GM23248 (cell line): ENCODE data around the gene DOK1. TPM values are rescaled to one million over a fixed set of nuclear protein-coding genes. Genes with fewer than 3 reads are reported as not detected.

Source experiments
- DNase-seq: peaks from one replicate; pipeline ENCODE4 v3.0.0-alpha.2; 2015
- H2AFZ ChIP-seq: fragments of 200-600 bp; sonication (generic); 2 replicates; pipeline ENCODE4 v1.6.1; 2016; ENCODE audit warnings: antibody characterized with exemption
- H3F3A ChIP-seq: fragments of 200-600 bp; sonication (generic); 2 replicates; pipeline ENCODE4 v1.6.1; 2016; ENCODE audit warnings: mild to moderate bottlenecking, antibody characterized with exemption, mixed run types; ENCODE audit not compliant: insufficient read depth
- H3K27ac ChIP-seq: fragments of 200-600 bp; sonication (generic); 2 replicates; pipeline ENCODE4 v1.5.1; 2016; ENCODE audit warnings: mild to moderate bottlenecking
- H3K27me3 ChIP-seq: fragments of 200-600 bp; sonication (generic); replicated peaks from 2 replicates; pipeline ENCODE4 v1.6.1; 2016; ENCODE audit warnings: mild to moderate bottlenecking; ENCODE audit not compliant: insufficient read depth
- H3K36me3 ChIP-seq: fragments of 200-600 bp; sonication (generic); 2 replicates; pipeline ENCODE4 v1.6.1; 2016; ENCODE audit warnings: low read depth, mild to moderate bottlenecking
- H3K4me1 ChIP-seq: fragments of 200-600 bp; sonication (generic); 2 replicates; pipeline ENCODE4 v1.6.1; 2016; ENCODE audit warnings: mild to moderate bottlenecking; ENCODE audit not compliant: insufficient read depth
- H3K4me2 ChIP-seq: fragments of 200-600 bp; sonication (generic); one replicate; pipeline ENCODE4 v1.6.1; 2016; ENCODE audit warnings: mild to moderate bottlenecking; ENCODE audit not compliant: unreplicated experiment
- H3K4me3 ChIP-seq: fragments of 200-600 bp; sonication (generic); 2 replicates; pipeline ENCODE4 v1.5.1; 2016; ENCODE audit warnings: mild to moderate bottlenecking
- H3K79me2 ChIP-seq: fragments of 200-600 bp; sonication (generic); 2 replicates; pipeline ENCODE4 v1.6.1; 2016; ENCODE audit warnings: mild to moderate bottlenecking; ENCODE audit not compliant: insufficient read depth
- H3K9ac ChIP-seq: fragments of 200-600 bp; sonication (generic); 2 replicates; pipeline ENCODE4 v1.6.1; 2016; ENCODE audit warnings: mild to moderate bottlenecking
- H3K9me2 ChIP-seq: fragments of 200-600 bp; sonication (generic); 2 replicates; pipeline ENCODE4 v1.6.1; 2016; ENCODE audit warnings: mixed run types, mild to moderate bottlenecking, moderate library complexity; ENCODE audit not compliant: insufficient read depth
- H3K9me3 ChIP-seq: fragments of 200-600 bp; sonication (generic); one replicate; pipeline ENCODE4 v1.6.1; 2017; ENCODE audit warnings: low read depth
- H4K20me1 ChIP-seq: fragments of 200-600 bp; sonication (generic); 2 replicates; pipeline ENCODE4 v1.6.0; 2016; ENCODE audit not compliant: insufficient read depth
- EZH2 ChIP-seq: fragments of 200-600 bp; sonication (generic); IDR thresholded peaks from 2 replicates; pipeline ENCODE4 v1.6.1; 2018; ENCODE audit warnings: antibody characterized with exemption, mild to moderate bottlenecking; ENCODE audit not compliant: insufficient read depth, poor library complexity, severe bottlenecking
- EZH2phosphoT487 ChIP-seq: fragments of 200-600 bp; sonication (generic); IDR thresholded peaks from 2 replicates; pipeline ENCODE4 v1.6.1; 2018; ENCODE audit warnings: antibody characterized with exemption, moderate library complexity, mild to moderate bottlenecking, low read depth; ENCODE audit not compliant: insufficient read depth
- WGBS, 2 experiments: methylation state at CpG; one replicate each; pipeline ENCODE4 v1.1.6; 2015 to 2017; ENCODE audit warnings: low lambda C conversion rate in 2 of 2, low coverage in 1 of 2; ENCODE audit errors: missing lambda C conversion rate in 2 of 2; 5-methylcytosine and 5-hydroxymethylcytosine counted together
- in situ Hi-C: fragments of 300-500 bp; cut with MboI; formaldehyde crosslinking; loops from 2 replicates; pipeline ENCODE4 v1.15.0; 2020
- polyA plus RNA-seq: library from polyadenylated mRNA; unstranded; fragments of >200 nt; fragmentation: Nextera tagmentation; extraction: Ambion mirVana; gene quantifications from 2 replicates; pipeline ENCODE4 v1.2.1, GENCODE V29; 2016
- total RNA-seq: library from RNA; depleted of rRNA; stranded (reverse); fragments of >200 nt; shearing (Covaris generic); gene quantifications from 2 replicates; pipeline ENCODE4 v1.2.3, GENCODE V29; 2014

Gene DOK1
- total and polyA plus RNA-seq, 2 experiments from 2014 or later = 32.2 to 32.6 TPM

DNA sequence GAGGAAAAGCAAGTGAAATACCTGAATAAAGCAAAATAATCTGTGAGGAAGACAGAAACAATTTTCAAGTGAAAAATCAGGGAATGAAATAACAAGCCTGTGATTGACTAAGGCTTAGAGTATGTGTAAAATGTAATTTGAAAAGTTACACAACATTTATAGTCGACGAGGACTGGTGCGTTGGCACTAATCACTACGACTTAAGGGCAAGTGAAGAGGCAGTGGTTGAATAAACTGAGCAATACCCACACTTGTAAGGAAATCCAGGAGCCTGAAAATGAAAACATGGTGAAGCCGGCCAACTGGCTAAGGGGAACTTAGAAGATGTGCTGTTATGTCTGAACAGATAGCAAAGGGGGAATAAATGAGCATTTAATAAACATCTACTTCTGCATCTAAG, 13.4 kb downstream of the DOK1 start:
- Histone ChIP-seq H4K20me1 (no peaks in the 10 kb centered on the region), H3K4me1 (peaks cover 62% of the 10 kb centered on the region), H2AFZ (no peak overlapping the region), H3K27ac (peak overlapping the region; percentile 91), H3K27me3 (no peaks in the 10 kb centered on the region), H3K79me2 (no peaks in the 10 kb centered on the region), H3K4me2 (peak overlapping the region; percentile 69), H3K4me3 (peak overlapping the region; percentile 20; the same call in 1 of the 2 replicates), H3K9me2 (no peaks in the 10 kb centered on the region), H3F3A (peaks cover 50% of the 10 kb centered on the region), H3K9me3 (no peaks in the 10 kb centered on the region), H3K36me3 (no peaks in the 10 kb centered on the region), H3K9ac (peak overlapping the region; percentile 61)
- in situ Hi-C loops = no loop called here
- TF ChIP-seq EZH2phosphoT487 (no peak), EZH2 (no peak)
- DNase-seq = peak; percentile 93
- 4 to 5% methylated on average over 5 of the region's 5 CpGs for WGBS, 2 experiments

DNA sequence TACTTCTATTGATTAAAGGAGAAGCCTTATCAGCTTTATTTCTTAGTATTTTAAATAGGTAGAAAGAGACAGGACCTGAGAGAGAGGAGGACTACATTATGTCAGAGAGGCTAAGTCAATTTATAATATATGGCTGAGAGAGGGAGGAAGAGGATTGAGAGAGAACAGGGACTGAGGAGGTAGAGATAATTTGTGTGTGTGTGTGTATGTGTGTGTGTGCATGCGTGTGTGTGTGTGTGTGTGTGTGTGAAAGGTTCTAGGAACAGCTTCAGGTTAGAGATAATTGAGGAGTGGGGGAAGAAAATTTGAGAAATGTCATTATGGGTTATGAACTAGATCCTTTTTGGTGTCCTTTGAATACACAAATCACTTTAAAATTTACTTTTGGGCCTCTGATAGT, 15.2 kb downstream of the DOK1 start:
- Histone ChIP-seq H2AFZ (no peak overlapping the region), H3F3A (peaks cover 58% of the 10 kb centered on the region), H3K27ac (peak overlapping the region; percentile 91), H3K36me3 (no peaks in the 10 kb centered on the region), H4K20me1 (no peaks in the 10 kb centered on the region), H3K79me2 (no peaks in the 10 kb centered on the region), H3K4me3 (no peak overlapping the region), H3K9me2 (no peaks in the 10 kb centered on the region), H3K4me2 (no peak overlapping the region), H3K9ac (peak overlapping the region; percentile 61; the same call in 1 of the 2 replicates), H3K27me3 (no peaks in the 10 kb centered on the region), H3K4me1 (peaks cover 67% of the 10 kb centered on the region), H3K9me3 (no peaks in the 10 kb centered on the region)
- in situ Hi-C loops = no loop called here
- WGBS, 2 experiments = 31 to 60% methylated on average over 1 of the region's 1 CpG
- TF ChIP-seq EZH2phosphoT487 (no peak), EZH2 (no peak)
- no peak for DNase-seq

DNA sequence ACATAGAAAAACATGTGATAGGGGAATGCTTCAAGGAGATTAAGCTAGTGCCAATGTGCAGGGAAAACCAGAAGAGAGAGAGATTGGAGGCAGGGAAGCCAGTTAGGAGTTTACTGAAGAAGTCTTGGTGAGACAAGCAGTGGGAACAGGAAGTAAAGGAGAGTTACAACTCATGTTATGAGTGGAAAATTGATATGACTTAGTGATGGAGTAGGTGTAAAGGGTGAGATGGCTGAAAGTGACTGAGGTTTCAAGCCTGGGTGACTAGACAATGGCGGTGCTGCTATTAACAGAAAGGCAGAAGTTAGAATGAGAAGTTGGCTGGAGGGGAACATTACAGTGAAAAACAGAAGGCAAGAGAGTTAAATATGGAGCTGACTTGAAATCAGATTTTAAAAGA, 16.5 kb downstream of the DOK1 start:
- peaks cover 70% of the 10 kb centered on the region for H3K4me1 ChIP-seq
- H3K36me3 ChIP-seq = no peaks in the 10 kb centered on the region
- H3F3A ChIP-seq = peaks cover 64% of the 10 kb centered on the region
- no peaks in the 10 kb centered on the region for H3K9me3 ChIP-seq
- no peak overlapping the region for H3K9ac ChIP-seq
- no peak overlapping the region for H3K4me3 ChIP-seq
- H3K4me2 ChIP-seq = no peak overlapping the region
- DNase-seq = no peak
- H4K20me1 ChIP-seq = no peaks in the 10 kb centered on the region
- no peaks in the 10 kb centered on the region for H3K79me2 ChIP-seq
- in situ Hi-C loops = no loop called here
- no peak overlapping the region for H3K27ac ChIP-seq
- WGBS, 2 experiments = 91 to 100% methylated on average over 1 of the region's 1 CpG
- H2AFZ ChIP-seq = no peak overlapping the region
- TF ChIP-seq EZH2 = no peak
- no peak for TF ChIP-seq EZH2phosphoT487
- H3K27me3 ChIP-seq = no peaks in the 10 kb centered on the region
- H3K9me2 ChIP-seq = no peaks in the 10 kb centered on the region

- Histone ChIP-seq H3K9me3 (no peaks in the 10 kb centered on the region), H3K4me1 (peaks cover 70% of the 10 kb centered on the region), H3K36me3 (no peaks in the 10 kb centered on the region), H4K20me1 (no peaks in the 10 kb centered on the region), H3K9me2 (no peaks in the 10 kb centered on the region), H3K79me2 (no peaks in the 10 kb centered on the region), H3K4me3 (no peak overlapping the region), H3F3A (peaks cover 67% of the 10 kb centered on the region), H3K9ac (no peak overlapping the region), H3K4me2 (no peak overlapping the region), H3K27ac (0 out of 2 replicates have a peak overlapping the region, but pooled peaks have one; percentile 1), H2AFZ (no peak overlapping the region), H3K27me3 (no peaks in the 10 kb centered on the region)
- WGBS, 2 experiments = 68 to 70% methylated on average over 3 of the region's 3 CpGs
- no peak for TF ChIP-seq EZH2
- no peak for TF ChIP-seq EZH2phosphoT487
- in situ Hi-C loops = no loop called here
- no peak for DNase-seq
Measured at GRCh38 chr2:74572178-74572925, 17.8 kb downstream of the DOK1 start.
